Activated naive CD4-positive, alpha-beta T cell treated with anti-CD3 and anti-CD28 coated beads, Interleukin-2, amount 10 ng/mL, durations not matched to agents 5 hours and 36 hours (primary cell): ENCODE results near the gene HOGA1. TPM values are rescaled to one million over a fixed set of nuclear protein-coding genes. Genes with fewer than 3 reads are reported as not detected.

Experiments
- total RNA-seq, 2 experiments: library from RNA; stranded (reverse); gene quantifications; one replicate each; pipeline ENCODE4 v1.2.3, GENCODE V29; 2021

Gene HOGA1
- total RNA-seq, result not detected

DNA sequence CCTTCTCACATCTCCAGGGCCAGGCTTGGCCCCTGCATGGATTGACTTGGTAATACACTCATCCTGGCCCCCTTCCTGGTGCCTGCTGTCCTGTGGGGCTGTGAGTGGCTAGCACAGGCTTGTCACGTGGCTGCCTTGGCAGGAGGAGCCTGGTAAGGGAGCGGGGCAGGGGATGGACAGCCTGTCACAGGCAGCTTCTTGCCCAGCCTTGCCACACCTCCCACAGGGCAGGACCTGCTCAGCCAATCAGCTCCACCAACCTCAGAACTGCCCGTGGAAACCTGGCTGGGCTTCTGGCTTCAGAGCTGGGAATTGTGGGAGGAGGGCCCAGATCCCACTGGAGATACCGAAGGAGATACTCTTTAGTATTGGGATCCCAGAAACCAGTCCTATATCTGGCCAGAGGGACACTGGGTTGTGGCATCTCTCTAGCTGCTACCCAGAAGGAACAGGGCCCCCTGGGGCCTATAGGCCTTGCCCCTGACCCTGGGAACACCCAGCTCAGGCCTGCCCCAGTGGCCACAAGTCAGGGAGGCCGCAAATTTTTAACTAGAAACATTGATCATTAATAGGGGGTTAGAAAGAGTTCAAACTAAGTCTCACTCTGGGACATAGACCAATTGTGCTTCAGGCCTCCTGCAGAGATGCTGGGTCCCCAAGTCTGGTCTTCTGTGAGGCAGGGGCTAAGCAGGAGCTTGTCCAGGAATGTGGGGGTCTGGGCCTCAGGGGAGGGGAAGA, at the start of gene HOGA1:
TSS of gene HOGA1 (plus strand) at position 330 of the 738 bp plus-strand sequence. CDS start at position 645, 315 bp downstream.

DNA sequence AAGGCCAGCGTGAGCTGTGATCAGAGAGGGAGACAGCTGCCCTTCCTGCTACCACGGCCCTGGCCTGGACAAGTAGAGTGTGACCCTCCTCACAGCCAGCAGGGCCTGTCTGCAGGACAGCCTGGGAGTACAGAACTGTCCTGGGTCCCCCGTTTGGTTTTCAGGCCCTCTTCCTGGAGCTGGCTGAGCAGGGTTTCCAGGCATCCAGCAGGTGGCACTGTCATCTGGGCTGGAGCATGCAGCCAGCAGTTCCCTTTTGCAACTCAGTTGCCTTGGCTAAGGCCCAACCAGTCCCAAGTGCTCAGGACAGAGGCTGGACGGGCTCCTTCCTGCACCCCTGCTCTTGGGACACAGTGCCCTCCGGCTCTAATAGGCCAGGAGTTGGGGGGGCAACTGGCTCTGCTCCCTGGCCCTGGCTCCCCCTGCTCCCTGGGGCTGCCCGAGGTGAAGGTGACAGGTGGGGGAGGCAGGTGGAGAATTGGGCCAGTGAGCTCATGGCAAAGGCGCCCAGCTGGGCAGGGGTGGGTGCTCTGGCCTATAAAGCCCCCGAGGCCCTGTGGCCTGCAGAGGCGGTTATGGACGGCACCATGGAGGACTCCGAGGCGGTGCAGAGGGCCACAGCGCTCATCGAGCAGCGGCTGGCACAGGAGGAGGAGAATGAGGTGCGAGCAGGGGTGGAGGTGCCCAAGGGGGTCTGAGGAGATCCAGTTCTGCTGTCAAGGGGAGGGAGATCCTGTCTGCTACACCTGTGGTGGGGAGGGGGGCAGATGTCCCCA, 11.8 kb upstream of the HOGA1 start, which contains the start of gene ANKRD2:
TSS of gene ANKRD2 (plus strand) at position 566 of the 776 bp plus-strand sequence. CDS start at position 576, 10 bp downstream.

DNA sequence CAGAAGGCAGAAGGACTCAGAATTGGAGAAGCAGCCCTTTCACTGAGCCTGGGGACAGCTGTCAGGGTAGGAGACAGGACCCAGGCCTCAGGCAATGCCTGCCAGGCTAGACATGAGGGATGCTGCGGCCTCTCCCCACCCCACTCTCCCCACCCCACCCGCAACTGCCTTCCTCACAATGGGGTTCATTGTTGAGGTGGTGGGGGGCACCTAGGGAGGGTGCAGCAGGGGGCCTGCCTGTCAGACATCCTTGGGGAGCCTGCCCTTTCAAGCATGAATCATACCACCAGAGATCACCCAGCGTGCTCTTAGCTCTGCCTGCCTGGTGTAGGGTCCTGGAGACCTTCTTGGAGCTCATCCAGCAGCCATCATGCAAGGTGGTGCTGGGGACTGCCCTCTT, 5.3 kb downstream of the HOGA1 start, which contains the start of gene C10orf62:
TSS of gene C10orf62 (plus strand) at position 243 of the 400 bp plus-strand sequence. CDS start 177 bp downstream, outside the sequence.

DNA sequence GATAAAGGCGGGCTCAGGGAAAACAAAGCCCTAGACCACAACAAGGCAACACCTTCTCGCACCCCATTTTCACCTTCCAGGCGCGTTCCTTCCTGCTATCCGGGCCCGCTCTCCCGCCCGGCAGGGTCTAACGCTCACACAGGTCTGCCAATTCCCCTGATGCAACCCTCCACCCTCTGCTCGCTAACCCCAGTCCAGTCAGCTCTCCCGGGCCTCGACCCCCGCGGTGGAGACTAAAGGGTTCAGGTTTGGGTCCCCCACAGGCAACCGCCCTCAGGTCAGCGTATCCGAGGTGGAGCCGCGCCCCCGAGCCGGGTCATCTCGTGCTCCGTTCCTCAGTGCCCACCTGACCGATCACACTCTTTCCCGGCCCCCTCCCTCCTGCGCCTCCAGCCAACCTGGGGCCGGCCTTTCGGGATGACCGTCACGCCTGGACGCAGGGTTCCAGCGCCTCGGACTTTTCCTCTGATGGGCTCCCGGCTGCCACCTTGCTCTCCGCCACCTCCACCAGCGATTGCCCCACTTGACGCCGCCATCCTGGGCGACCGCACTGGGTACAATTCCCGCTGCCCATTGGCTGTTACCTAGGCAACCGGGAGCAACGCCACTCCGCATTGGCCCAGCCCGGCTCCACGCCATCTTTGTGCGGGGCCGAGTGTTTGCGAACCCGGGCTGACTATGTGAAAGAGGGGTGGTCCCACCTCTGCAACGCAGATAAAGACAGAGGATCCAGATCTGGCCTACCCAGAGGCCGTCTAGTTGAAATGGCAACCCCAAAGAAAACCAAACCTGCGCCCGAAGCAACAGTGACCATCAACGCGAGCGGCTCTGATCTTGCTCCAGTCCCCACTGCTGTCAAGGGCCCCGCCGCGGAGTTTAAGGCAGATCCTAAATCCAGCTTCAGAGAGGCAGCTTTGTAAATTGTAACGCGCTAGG, 49.0 kb downstream of the HOGA1 start, which contains the start of gene MORN4:
TSS of gene MORN4 (minus strand) at position 552 of the 936 bp plus-strand sequence. CDS start 13,847 bp downstream, outside the sequence.

DNA sequence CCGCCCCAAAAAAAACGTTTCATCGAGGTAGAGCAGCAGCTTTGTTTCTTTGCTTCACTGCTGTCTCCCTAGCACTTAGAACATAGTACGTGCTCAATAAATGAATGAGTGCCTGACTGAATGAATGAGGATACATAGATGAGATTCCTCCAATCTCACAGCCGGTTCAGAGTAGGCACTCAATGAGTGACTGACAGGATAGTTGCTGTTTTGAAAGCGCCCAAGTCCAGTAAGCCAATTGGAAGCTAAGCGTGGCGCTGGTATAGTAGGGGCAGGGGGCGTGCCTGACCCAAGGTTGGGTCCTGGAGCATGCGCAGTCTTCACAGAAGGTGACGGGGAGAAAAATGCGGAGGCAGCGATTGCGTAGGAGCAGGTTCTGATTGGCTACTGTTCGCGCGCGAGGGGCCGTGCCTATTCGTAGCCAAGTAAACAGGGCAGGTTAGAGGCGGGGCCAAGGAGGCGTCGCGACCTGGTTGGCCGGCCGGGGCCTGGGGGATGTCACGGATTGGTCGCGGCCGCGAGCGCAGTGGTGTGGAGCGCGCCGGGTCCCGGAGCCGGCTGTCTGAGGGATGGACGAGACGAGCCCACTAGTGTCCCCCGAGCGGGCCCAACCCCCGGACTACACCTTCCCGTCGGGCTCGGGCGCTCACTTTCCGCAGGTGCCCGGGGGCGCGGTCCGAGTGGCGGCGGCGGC, 56.1 kb downstream of the HOGA1 start, which contains the start of gene PI4K2A:
TSS of gene PI4K2A (plus strand) at position 498 of the 694 bp plus-strand sequence. CDS start at position 570, 72 bp downstream.

Other genes with a start within 250 kb of the HOGA1 start
- 10 to 100 TPM; 12.3 to 12.8 TPM for gene FRAT2, start 249.7 kb upstream of the HOGA1 start, total RNA-seq
- 10 to 100 TPM; 17.8 to 22.2 TPM for gene RRP12, start 183.0 kb upstream of the HOGA1 start, total RNA-seq
- gene PGAM1, start 158.2 kb upstream of the HOGA1 start, total RNA-seq, result 100 to 1,000 TPM; 303 to 312 TPM
- gene EXOSC1, start 138.4 kb upstream of the HOGA1 start, total RNA-seq, result 10 to 100 TPM; 44.1 to 45.6 TPM
- gene ZDHHC16, start 138.2 kb upstream of the HOGA1 start, total RNA-seq, result 10 to 100 TPM; 33.1 to 36.8 TPM
- gene MMS19, start 86.0 kb upstream of the HOGA1 start, total RNA-seq, result 10 to 100 TPM; 72.8 to 74.3 TPM
- 1 to 10 TPM; 1.1 to 1.4 TPM for gene UBTD1, start 85.5 kb upstream of the HOGA1 start, total RNA-seq
- gene ANKRD2, start 11.6 kb upstream of the HOGA1 start, total RNA-seq, result not detected
- not detected for gene C10orf62, start 5.3 kb downstream of the HOGA1 start, total RNA-seq
- gene MORN4, start 49.1 kb downstream of the HOGA1 start, total RNA-seq, result 1 to 10 TPM; 1.3 to 1.5 TPM
- gene PI4K2A, start 56.3 kb downstream of the HOGA1 start, total RNA-seq, result 1 to 10 TPM; 8.9 to 9.4 TPM
- gene AVPI1, start 102.9 kb downstream of the HOGA1 start, total RNA-seq, result under 1 TPM; 0.68 to 0.99 TPM
- 1 to 10 TPM; 2.7 to 3.2 TPM for gene MARVELD1, start 129.3 kb downstream of the HOGA1 start, total RNA-seq
- 10 to 100 TPM; 25.0 to 26.0 TPM for gene ZFYVE27, start 152.7 kb downstream of the HOGA1 start, total RNA-seq
- gene SFRP5, start 187.6 kb downstream of the HOGA1 start, total RNA-seq, result not detected